Kasumi-1 (cell line): ENCODE data around the gene KIF3B.
"Not testable (repeated sequence)": the region's sequence is repeated elsewhere in the genome, so short reads cannot be mapped to it uniquely, and the experiment has no call there.

Experiments used
- DNase-seq, 2 experiments: peaks; one replicate each; lab custom pipeline; 2025; lab: John Stamatoyannopoulos, UW

Gene KIF3B

DNA sequence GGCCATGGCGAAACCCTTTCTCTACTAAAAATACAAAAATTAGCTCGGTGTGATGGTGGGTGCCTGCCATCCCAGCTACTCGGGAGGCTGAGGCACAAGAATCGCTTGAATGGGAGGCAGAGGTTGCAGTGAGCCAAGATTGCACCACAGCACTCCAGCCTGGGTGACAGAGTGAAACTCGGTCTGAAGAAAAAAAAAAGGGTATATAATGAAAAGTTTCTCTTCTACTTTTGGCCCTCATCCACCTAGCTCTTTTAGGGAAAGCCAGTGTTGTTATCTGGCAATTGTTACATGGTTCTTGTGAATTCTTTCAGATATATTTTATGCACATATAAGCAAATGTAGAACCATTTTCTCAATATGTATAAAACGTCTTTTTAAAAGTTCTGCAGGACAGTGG is 19.0 kb downstream of the KIF3B start:
- no peak for DNase-seq

DNA sequence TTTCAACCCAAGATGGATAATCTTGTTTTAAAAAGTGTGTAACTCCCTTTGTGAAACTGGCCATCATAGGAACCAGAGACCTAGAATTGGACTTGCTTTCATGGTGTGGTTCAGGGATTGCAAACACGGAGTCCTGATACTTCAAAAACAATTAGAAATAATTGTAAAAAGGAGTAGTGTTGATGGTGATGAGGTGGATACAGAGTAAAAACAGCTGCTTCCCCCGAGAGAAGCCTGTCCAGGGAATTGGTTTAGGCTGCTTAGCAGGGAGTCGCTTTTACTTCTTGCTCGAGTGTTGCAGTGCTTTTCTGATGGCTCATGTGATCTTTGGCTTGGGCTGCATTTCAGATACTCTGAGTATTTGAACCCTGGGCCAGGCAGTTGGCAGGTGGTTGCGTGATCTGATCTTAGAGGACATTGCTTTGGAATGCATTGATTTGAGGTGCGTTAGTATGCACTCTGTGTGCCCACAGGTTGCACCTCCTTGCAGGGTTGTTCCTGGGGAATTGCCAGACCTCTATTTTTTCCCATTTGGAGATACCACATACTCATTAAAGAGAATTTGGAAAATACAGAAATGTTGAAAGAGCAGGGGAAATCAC is 19.5 kb downstream of the KIF3B start:
- no peak for DNase-seq

DNA sequence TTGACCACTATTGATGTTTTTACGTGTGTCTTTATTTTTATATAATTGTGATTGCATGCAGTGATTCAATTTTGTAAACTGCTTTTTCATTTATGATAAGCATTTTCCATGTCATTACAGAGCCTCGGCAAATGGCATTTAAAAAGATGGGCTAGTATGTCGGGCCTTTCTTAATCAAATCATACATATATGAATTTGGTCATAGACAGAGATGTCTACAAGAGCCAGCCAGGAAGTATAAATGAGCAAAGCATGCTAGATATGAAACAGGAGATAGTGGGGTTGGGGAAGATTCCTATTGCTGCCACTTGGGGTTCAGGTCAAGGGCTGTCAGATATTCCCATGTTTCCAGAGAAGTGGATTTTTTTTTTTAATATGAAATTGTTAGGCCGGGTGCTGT is 20.0 kb downstream of the KIF3B start:
- no peak for DNase-seq

DNA sequence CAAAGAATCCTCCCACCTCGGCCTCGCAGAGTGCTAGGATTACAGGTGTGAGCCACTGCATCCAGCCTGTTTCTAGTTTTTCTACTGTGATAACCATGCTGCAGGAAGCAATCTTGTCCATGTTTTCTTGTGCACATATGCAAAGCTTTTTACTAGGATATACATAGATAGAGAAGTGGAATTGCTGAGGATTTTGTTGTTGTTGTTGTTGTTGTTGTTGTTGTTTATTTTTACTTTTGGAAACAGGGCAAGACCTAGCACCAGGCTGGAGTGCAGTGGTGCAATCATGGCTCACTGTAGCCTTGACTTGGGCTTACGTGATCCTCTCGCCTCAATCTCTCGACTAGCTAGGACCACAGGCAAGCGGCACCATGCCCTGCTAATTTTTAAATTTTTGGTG is 23.2 kb downstream of the KIF3B start:
- DNase-seq = no peak

DNA sequence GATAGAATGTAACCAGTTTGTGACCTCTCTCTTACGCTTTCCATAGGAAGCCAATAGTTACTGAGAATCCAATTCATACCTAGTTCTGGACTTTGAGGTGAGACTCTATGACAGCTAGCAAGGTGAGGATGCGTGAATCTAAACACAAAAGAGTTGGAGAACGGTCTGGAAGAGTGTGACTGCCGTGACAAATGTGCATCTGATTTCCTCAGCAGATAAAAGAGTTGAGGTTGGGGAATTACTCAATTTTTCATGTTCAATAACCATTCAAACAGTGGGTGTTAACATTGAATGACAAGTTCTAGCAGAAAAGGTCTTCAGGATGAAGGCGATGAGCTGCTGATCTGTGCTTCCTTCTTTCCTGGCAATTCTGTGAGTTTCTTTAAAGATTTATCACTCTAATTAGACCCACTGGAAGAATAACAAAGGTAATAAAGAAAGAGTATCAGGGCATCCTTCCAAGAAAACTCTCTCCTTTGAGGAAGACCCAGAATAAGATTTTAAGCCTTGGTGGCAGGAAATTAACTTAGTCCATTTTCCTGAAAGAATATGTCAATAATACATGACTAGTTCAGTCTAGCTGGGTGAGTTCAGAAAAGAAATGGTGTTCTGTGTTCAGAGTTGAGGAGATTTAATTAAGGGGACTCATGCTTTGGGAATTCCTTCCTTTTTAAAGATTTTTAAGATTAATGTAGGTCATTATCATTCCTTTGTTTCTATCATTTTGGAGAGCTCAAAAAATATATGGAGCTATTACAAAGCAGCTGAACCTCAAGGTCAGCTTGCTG is 24.5 kb downstream of the KIF3B start:
- DNase-seq = no peak

DNA sequence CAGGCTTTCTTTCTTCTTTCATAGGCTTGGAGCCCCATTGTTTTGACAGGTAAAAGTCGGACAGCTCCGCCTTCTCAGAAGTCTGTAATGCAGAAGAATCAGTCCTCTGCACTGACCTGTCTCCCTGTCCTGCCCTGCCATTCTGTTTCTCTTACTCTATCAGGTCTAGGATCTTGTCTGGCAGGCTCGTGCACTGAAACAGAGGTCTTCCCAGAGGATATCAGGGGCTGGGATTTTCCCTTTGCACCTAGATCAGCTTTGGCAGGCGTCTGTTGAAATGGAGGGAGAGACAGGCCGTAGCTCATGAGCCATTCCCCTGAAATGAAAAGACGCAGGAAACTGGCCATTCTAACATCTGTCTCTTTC is 25.0 kb downstream of the KIF3B start:
- DNase-seq = no peak

DNA sequence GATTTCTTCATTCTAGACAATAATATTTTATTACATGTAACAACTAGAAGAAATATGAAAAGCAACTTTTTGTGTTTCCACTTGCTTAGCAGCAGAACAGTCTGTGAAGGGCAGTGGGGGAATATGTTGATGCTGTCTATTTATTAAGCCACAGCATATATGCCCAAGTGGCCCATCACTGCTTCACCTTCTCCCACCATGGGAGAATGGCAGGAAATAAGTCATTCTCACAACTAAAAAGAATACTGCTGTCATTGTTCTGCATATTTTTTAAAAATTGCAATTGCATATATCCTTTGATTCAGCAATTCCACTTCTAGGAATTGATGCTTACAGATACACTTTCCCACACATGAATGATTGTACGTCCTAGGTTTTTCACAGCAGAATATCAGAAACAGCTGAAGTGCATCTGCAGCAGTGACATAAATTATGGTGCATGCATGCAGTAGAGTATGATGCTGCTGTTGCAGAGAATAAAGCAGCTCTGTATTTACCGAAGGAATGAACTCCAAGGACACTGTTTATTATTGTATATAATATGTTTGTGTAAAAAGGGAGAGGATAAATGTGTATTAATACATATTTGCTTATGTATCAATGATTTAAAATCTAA is 26.8 kb downstream of the KIF3B start:
- DNase-seq = no peak

DNA sequence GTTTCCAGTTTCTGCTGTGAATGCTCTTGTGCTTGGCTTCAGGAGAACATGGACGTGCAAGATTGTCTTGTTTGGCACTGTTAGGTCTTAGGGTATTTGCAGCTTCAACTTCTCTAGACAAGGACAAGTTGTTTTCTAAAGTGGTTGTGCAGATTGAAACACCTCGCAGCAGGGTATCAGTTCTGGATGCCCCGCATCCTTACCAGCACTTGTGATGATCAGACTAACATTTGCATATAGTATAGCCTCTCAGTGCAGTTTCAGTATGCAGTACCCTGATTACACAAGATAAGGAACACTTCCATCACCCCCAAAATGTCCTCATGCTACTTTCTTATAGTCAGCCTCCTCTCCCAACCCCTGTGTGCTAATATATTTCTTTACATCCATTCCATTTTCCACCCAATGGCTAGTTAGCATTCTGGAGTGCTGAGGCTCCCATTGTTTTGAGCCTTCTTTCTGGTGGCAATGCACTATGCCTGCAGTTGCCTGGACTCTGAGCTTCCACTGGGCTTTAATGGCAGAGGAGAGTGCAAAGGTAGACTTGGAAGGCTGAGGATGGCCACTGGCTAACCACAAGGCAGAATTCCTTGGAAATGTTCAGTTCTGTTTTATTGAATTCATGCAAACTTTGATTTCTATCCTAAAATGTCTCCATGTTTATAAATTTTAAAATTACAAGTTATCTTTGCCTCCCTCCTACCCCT is 35.4 kb downstream of the KIF3B start:
- DNase-seq = no peak

DNA sequence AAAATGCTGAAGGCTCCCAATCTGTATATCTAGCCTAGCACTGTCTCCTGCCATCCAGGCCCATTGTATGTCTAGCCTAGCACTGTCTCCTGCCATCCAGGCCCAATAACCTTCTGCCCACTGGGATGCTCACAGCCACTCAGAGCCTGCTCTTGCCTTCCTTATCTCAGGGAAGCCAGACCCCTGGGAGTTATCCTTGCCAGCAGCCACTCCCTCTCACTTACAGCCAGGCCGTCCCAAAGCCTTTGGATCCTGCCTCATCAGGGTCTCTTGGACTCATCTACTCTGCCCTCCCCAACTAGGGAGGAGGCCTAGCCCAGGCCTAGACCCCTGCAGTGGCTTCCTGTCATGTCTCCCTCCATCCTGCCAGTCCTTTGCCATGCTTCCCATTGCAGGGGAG is 37.3 kb downstream of the KIF3B start:
- DNase-seq = no peak

DNA sequence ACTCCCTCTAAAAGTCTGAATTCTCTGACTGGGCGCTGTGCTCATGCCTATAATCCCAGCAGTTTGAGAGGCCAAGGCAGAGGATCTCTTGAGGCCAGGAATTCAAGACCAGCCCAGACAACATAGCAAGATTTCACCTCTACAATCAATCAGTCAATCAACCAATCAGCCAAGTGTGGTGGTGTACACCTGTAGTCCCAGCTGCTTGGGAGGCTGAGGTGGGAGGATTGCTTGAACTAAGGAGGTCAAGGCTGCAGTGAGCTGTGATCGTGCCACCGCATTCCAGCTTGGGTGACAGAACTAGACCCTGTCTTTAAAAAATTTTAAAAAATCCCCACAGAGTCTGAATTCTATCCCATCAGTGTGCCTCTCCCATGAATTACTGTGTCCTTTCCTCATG is 37.9 kb downstream of the KIF3B start:
- DNase-seq = no peak

DNA sequence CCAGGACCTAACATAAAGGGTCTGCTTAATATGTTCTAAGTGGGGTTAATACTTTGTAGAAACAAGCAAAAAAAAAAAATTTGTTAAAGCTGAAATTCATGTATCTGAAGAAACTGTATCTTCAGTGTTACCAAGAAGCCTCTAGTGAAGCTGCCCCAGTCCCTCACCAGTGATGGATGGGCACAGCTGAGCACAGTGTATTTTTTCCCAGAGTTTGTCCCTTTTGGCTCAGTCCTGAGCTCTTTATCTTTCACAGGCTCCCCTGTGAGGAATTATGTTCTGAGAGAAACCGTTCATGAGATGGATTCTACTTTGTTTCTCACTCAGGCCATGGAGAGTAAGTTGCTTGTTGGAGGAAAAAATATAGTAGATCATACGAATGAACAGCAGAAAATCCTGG is 38.4 kb downstream of the KIF3B start:
- no peak for DNase-seq

DNA sequence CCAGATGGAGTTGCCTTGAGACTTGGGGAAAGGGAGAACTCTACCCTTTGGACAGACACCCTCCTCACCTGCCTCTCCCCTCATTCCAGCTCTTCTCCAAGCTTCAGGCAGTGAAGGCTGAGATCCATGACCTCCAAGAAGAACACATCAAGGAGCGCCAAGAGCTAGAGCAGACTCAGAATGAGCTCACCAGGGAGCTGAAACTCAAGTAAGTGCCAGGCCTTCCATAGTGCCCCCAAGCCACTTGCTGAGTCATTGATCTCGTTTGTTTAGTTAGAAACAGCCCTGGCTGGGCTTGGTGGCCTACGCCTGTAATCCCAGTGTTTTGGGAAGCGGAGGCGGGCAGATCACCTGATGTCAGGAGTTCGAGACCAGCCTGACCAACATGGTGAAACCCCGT is 39.2 kb downstream of the KIF3B start:
- no peak for DNase-seq

DNA sequence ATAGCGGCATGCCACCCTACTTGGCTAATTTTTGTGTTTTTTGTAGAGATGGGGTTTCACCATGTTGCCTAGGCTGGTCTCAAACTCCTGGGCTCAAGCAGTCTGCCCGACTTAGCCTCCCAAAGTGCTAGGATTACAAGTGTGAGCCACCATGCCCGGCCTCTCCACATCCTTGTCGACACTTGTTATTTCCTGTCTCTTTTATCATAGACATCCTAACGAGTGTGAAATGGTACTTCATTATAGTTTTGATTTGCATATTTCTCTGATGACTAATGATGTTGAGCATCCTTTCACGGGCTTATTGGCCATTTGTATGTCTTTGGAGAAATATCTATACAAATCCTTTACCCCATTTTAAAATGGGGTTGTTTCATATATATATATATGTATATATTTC is 41.6 kb downstream of the KIF3B start:
- DNase-seq = no peak

DNA sequence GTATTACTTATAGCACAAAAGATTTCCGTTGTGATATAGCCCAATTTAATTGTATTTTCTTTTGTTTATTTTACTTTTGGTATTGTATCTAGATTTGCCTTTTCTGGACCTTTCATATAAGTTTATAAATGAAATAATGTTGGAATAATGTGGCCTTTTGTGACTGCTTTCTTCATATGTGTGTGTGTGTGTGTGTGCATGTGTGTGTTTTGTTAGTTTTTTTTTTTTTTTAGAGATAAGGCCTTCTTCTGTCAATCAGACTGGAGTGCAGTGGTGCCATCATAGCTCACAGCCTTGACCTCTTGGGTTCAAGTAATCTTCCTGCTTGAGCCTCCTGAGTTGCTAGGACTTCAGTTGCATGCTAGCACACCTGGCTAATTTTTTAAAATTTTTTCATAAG is 42.9 kb downstream of the KIF3B start:
- no peak for DNase-seq

DNA sequence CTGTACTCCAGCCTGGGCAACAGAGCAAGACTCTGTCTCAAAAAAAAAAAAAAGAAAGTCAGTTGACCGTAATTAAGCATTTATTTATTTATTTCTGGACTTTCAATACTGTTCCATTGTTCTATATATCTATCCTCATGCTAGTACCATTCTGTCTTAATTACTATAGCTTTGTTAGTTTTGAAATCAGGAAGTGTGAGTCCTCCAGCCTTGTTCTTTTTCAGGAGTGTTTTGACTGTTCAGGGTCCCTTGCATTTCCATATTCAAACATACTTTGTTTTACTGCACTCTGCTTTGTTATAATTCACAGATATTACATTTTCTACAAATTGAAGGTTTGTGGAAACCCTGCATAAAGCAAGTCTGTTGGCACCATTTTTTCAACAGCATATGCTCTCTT is 43.9 kb downstream of the KIF3B start:
- no peak for DNase-seq

DNA sequence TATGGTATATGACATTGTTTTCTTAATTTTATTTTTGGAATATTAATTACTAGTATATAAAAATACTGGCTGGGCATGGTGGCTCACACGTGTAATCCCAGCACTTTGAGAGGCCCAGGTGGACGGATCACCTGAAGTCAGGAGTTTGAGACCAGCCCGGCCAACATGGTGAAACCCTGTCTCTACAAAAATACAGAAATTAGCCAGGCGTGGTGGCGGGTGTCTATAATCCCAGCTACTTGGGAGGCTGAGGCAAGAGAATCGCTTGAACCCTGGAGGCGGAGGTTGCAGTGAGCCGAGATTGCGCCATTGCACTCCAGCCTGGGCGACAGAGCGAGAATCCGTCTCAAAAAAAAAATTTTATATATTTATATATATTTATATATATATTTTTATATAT is 44.8 kb downstream of the KIF3B start:
- not testable (repeated sequence) for DNase-seq

DNA sequence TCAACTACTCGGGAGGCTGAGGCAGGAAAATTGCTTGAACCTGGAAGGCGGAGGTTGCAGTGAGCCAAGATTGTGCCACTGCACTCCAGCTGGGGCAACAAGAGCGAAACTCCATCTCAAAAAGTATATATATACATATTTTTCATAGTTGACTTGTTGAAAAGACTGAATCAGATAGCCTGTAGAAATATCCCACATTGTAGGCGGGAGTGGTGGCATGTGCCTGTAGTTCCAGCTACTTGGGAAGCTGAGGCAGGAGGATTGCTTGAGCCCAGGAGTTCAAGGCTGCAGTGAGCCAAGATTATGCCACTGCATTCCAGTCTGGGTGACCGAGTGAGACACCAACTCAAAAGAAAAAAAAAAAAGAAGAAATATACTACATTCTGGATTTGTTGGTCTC is 46.3 kb downstream of the KIF3B start:
- not testable (repeated sequence) for DNase-seq

DNA sequence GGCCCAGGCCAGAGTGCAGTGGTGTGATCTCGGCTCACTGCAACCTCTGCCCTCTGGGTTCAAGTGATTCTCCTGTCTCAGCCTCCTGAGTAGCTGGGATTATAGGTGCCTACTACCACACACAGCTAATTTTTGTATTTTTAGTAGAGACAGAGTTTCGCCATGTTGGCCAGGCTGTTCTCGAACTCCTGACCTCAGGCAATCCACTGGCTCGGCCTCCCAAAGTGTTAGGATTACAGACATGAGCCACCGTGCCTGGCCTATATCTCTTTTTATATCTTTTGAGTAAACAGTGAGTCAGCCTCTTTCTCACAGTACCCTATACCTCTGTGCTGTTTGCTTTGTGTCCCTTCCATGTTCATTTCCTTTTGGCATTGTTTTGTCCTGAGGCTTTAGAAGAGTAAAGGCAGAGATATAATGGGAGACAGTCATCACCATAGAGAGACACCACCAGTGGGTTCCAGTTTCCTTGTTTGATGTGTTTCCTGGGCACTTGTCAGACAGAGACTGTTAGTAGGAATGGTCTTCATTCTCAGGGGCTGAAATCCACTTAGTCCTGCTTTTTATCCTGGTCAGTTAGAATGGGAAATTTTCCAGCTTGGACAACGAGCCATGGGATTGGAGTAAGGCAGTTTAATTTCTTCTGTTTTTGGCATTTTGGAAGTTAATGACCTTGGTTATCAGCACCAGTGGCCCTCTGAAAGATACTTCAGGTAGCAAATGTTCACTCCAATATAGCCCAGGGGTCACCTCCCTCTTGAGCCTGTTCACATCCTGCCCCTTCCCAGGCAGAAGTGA is 48.5 kb downstream of the KIF3B start:
- no peak for DNase-seq

DNA sequence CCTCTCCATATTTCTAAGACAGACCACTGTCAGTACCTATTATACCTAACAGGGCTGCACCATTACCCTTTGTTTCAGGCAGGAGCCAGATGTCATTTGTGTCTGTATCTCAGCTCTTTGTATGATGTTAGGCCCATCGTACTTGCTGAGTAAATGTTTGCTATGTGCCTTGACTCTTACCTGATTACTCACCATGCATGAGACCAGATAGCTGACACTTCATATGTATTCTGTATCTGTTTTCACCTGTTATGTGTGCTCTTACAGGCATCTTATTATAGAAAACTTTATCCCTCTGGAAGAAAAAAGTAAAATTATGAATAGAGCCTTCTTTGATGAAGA is 49.0 kb downstream of the KIF3B start:
- no peak for DNase-seq

DNA sequence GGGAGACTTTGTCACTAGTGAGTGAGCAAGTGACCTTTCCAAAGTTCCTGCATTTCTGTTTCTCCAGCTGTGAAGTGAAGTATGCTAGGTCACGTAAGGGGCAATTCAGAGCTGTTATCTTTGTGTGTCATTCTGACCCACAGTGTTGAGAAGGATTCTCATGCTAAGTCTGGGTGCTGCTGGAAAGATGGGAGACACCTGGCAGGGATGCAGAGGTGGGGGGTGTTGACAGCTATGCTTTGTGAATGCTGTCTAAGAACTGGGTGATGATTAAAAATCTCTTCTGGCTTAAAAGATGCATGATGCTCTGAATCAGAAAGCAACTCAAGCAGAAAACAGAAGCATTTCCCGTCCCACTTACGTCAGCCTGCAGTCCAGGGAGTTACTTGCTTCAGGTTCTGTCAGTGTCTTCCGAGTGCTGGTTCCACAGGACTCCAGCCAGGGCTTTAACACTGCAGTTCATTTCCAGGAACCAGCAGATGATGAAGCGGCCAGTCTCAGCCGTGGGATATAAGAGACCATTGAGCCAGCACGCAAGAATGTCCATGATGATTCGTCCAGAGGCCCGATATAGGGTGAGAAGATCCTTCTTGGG is 49.7 kb downstream of the KIF3B start:
- no peak for DNase-seq

DNA sequence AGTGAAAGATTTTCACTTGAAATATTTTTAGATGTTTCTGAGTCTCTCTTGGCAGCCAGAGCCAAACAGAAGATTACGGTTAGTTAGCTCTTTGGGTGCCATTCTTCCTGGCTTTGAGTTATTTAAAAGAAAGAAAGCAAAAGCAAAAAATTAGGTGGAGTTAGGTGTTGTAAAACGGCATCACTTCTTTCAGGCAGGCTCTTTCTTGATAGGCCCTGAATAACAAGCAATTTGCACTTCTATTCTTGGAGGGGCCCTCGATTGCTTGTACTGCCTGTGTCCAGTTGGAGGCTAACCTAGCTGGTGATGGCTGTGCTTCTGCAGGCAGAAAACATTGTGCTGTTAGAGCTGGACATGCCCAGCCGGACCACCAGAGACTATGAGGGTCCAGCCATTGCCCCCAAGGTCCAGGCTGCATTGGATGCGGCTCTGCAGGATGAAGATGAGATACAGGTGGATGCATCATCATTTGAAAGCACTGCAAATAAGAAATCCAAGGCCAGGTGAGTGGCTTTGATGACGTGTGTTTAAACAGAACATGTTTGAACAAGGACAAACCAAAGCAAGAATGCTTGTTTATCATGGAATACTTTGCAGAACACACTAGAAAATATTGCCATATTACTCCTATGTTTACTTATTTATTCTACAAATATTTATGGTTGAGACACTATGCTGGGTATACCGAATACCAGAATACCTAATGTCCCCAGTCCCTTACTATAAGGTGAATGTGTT is 52.5 kb downstream of the KIF3B start:
- no peak for DNase-seq
